Measurements from ENCODE around the gene DUSP28.

Gene DUSP28

DNA sequence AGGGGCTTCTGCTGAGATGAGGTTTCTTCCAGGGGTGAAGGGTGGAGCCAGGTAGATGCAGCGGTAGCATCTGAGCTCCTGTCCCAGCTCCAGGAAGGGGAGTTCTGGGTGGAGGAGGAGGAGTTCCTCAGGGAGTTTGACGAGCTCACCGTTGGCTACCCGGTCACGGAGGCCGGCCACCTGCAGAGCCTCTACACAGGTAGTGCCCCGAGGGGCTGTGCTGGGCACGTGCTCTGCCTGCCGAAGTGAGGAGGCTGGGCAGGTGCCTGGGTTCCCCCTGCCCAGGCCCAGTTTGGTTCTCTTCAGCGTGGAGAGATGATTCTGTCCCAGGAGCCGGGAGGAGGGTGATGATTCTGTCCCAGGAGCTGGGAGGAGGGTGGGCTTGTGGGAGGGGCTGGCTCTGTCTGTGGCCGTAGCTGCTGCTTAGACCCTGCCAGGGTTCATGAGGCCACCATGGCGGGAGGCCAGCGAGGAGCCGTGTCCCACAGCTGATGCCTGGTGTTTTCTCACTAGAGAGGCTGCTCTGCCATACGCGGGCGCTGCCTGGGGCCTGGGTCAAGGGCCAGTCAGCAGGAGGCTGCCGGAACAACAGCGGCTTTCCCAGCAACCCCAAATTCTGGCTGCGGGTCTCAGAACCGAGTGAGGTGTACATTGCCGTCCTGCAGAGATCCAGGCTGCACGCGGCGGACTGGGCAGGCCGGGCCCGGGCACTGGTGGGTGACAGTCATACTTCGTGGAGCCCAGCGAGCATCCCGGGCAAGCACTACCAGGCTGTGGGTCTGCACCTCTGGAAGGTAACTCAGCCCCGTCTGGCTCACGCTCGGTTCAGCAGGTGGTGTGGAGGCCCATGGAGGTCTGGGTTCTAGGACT is 34.6 kb downstream of the DUSP28 start:
- POLR2A ChIA-PET (ENCODE audit: low non-redundant PET), result no interaction called here
- H3K27ac ChIP-seq, result no peak overlapping the region
- TF ChIP-seq, protein P1, sequence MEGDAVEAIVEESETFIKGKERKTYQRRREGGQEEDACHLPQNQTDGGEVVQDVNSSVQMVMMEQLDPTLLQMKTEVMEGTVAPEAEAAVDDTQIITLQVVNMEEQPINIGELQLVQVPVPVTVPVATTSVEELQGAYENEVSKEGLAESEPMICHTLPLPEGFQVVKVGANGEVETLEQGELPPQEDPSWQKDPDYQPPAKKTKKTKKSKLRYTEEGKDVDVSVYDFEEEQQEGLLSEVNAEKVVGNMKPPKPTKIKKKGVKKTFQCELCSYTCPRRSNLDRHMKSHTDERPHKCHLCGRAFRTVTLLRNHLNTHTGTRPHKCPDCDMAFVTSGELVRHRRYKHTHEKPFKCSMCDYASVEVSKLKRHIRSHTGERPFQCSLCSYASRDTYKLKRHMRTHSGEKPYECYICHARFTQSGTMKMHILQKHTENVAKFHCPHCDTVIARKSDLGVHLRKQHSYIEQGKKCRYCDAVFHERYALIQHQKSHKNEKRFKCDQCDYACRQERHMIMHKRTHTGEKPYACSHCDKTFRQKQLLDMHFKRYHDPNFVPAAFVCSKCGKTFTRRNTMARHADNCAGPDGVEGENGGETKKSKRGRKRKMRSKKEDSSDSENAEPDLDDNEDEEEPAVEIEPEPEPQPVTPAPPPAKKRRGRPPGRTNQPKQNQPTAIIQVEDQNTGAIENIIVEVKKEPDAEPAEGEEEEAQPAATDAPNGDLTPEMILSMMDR (conservative IDR thresholded peaks at IDR 0.05; ENCODE audit: low read depth), result no peak
- CTCF ChIA-PET, result no interaction called here
- no peak for DNase-seq (ENCODE audit: low spot score)

GRCh38 chr2:240595381-240596079 is 35.4 kb downstream of the DUSP28 start:
- ChIA-PET POLR2A (ENCODE audit: low non-redundant PET) (no interaction called here), CTCF (interaction anchor here (0.6 kb wide), 1 partner anchor 841 kb away, joined by 3 read pairs; no protein-coding TSS in a partner anchor)
- TF ChIP-seq, protein P1 (conservative IDR thresholded peaks at IDR 0.05; ENCODE audit: low read depth), result no peak
- no peak for DNase-seq (ENCODE audit: low spot score)
- H3K27ac ChIP-seq, result peak overlapping the region; percentile 3; the same call in 1 of the 2 replicates

GRCh38 chr2:240596080-240596460 is 35.9 kb downstream of the DUSP28 start:
- no peak overlapping the region; the same call in 1 of the 2 replicates for H3K27ac ChIP-seq
- DNase-seq (ENCODE audit: low spot score), result no peak
- CTCF ChIA-PET, result interaction anchor here (0.6 kb wide), 2 partner anchors 244 to 840 kb away, joined by 3 to 4 read pairs; no protein-coding TSS in a partner anchor
- TF ChIP-seq, protein P1 (conservative IDR thresholded peaks at IDR 0.05; ENCODE audit: low read depth), result no peak
- POLR2A ChIA-PET (ENCODE audit: low non-redundant PET), result no interaction called here

DNA sequence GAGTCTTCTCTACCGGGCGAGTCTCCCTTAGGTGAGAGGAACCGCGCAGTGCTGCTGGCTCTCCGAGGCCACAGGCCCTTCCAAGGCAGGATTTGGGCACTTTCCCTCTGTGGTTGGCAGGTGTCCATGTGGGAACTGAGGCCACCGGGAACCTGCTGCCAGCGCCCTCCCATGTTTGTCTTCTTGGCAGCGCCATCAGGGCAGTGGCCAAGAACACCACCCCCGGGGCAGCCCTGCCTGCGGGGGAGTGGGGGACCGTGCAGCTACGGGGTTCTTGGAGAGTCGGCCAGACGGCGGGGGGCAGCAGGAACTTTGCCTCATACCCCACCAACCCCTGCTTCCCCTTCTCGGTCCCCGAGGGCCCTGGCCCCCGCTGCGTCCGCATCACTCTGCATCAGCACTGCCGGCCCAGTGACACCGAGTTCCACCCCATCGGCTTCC is 36.4 kb downstream of the DUSP28 start:
- no peak overlapping the region for H3K27ac ChIP-seq
- TF ChIP-seq, protein P1 (conservative IDR thresholded peaks at IDR 0.05; ENCODE audit: low read depth), result no peak
- DNase-seq (ENCODE audit: low spot score), result no peak
- POLR2A ChIA-PET (ENCODE audit: low non-redundant PET), result no interaction called here
- CTCF ChIA-PET, result interaction anchor here (0.6 to 0.7 kb wide), 2 partner anchors 19 to 244 kb away, joined by 3 to 4 read pairs; no protein-coding TSS in a partner anchor

- TF ChIP-seq, protein P1 (conservative IDR thresholded peaks at IDR 0.05; ENCODE audit: low read depth), result no peak
- ChIA-PET CTCF (interaction anchor here (0.7 kb wide), 1 partner anchor 20 kb away, joined by 3 read pairs; no protein-coding TSS in a partner anchor), POLR2A (ENCODE audit: low non-redundant PET) (no interaction called here)
- H3K27ac ChIP-seq, result no peak overlapping the region
- no peak for DNase-seq (ENCODE audit: low spot score)
Observed at GRCh38 chr2:240597054-240597418, 36.9 kb downstream of the DUSP28 start.

- TF ChIP-seq, protein P1 (conservative IDR thresholded peaks at IDR 0.05; ENCODE audit: low read depth), result no peak
- no peak overlapping the region for H3K27ac ChIP-seq
- ChIA-PET POLR2A (ENCODE audit: low non-redundant PET) (no interaction called here), CTCF (interaction anchor here (0.7 kb wide), 1 partner anchor 21 kb away, joined by 3 read pairs; no protein-coding TSS in a partner anchor)
- no peak for DNase-seq (ENCODE audit: low spot score)
Observed at GRCh38 chr2:240597419-240598181, 37.4 kb downstream of the DUSP28 start.
